CD14-positive monocyte (primary cell): ENCODE results near the gene DYNLT1. TPM values are rescaled to one million over a fixed set of nuclear protein-coding genes. Genes with fewer than 3 reads are reported as not detected.
A peak's percentile ranks its signal among the peaks of the same experiment; 100 is the strongest.

Source experiments
- DNase-seq, 3 donors: peaks; one replicate each; pipeline ENCODE4 v3.0.0-alpha.2; 2011 to 2022
- H2AFZ ChIP-seq: 2 replicates; pipeline ENCODE4 v1.6.0; 2012; ENCODE audit warnings: mild to moderate bottlenecking, low read depth, low read length, inconsistent platforms; ENCODE audit not compliant: insufficient read depth, poor library complexity, severe bottlenecking
- H3K27ac ChIP-seq, 2 donors: 1 replicate in 1 of 2; 2 replicates in 1 of 2; pipeline ENCODE4 v1.5.1; 2012 to 2013; ENCODE audit warnings: low read length in 2 of 2, control low read depth in 1 of 2, inconsistent platforms in 1 of 2, low read depth in 1 of 2, mild to moderate bottlenecking in 1 of 2
- H3K27me3 ChIP-seq, 2 donors: one replicate each; pipeline versions ENCODE4 v1.6.0 to v1.6.1; 2011 to 2013; ENCODE audit warnings: low read length in 2 of 2; ENCODE audit not compliant: control insufficient read depth in 2 of 2, insufficient read depth in 2 of 2
- H3K36me3 ChIP-seq, 2 donors: replicated peaks in 1 of 2; 1 replicate in 1 of 2; 2 replicates in 1 of 2; pipeline versions ENCODE4 v1.5.1 to v1.6.1; 2012 to 2013; ENCODE audit warnings: low read length in 2 of 2, control low read depth in 1 of 2, inconsistent platforms in 1 of 2, mild to moderate bottlenecking in 1 of 2; ENCODE audit not compliant: insufficient read depth in 2 of 2, control insufficient read depth in 1 of 2
- H3K4me1 ChIP-seq, 2 donors: 1 replicate in 1 of 2; 2 replicates in 1 of 2; pipeline versions ENCODE4 v1.5.1 to v1.6.1; 2012 to 2013; ENCODE audit warnings: low read length in 2 of 2, control low read depth in 1 of 2, inconsistent platforms in 1 of 2, mild to moderate bottlenecking in 1 of 2, moderate library complexity in 1 of 2; ENCODE audit not compliant: insufficient read depth in 2 of 2, control insufficient read depth in 1 of 2
- H3K4me2 ChIP-seq: replicated peaks from 2 replicates; pipeline ENCODE3; 2012; ENCODE audit warnings: low read length, moderate library complexity, mild to moderate bottlenecking; ENCODE audit not compliant: poor library complexity, severe bottlenecking; ENCODE audit errors: extremely low read depth
- H3K4me3 ChIP-seq, 3 experiments: fragments of 200-600 bp in 1 of 3; sonication (generic) in 1 of 3; replicated peaks in 1 of 3; 1 replicate in 2 of 3; 2 replicates in 1 of 3; pipeline ENCODE4 v1.5.1; 2011 to 2013; ENCODE audit warnings: low read length in 3 of 3, mild to moderate bottlenecking in 3 of 3, control low read depth in 2 of 3, low read depth in 2 of 3, inconsistent platforms in 1 of 3, moderate library complexity in 1 of 3
- H3K79me2 ChIP-seq: 2 replicates; pipeline ENCODE4 v1.6.0; 2012; ENCODE audit warnings: mild to moderate bottlenecking, control low read depth, inconsistent platforms, low read length, moderate library complexity; ENCODE audit not compliant: insufficient read depth
- H3K9ac ChIP-seq: 2 replicates; pipeline ENCODE4 v1.6.0; 2017; ENCODE audit warnings: low read length, mild to moderate bottlenecking; ENCODE audit not compliant: insufficient read depth, poor library complexity, severe bottlenecking
- H3K9me3 ChIP-seq, 2 donors: replicated peaks in 1 of 2; 1 replicate in 1 of 2; 2 replicates in 1 of 2; pipeline versions ENCODE4 v1.5.1 to v1.6.1; 2012 to 2013; ENCODE audit warnings: low read length in 2 of 2, control low read depth in 1 of 2; ENCODE audit not compliant: control insufficient read depth in 1 of 2, insufficient read depth in 1 of 2
- H4K20me1 ChIP-seq: 2 replicates; pipeline ENCODE4 v1.6.0; 2012; ENCODE audit warnings: mild to moderate bottlenecking, low read length, control low read depth, moderate library complexity; ENCODE audit not compliant: insufficient read depth
- H3K27ac Mint-ChIP-seq, 7 donors: one replicate each; pipeline ENCODE4 v1.8.0; 2020; ENCODE audit warnings: mild to moderate bottlenecking in 7 of 7, mixed read lengths in 7 of 7, moderate library complexity in 6 of 7, inconsistent platforms in 2 of 7
- H3K27me3 Mint-ChIP-seq, 3 donors: one replicate each; pipeline ENCODE4 v1.8.0; 2021 to 2022; ENCODE audit warnings: low read depth in 3 of 3, mild to moderate bottlenecking in 3 of 3, mixed read lengths in 3 of 3, moderate library complexity in 3 of 3, inconsistent platforms in 1 of 3
- H3K36me3 Mint-ChIP-seq, 2 donors: one replicate each; pipeline ENCODE4 v1.8.0; 2020; ENCODE audit warnings: mixed read lengths in 2 of 2, inconsistent platforms in 1 of 2, mild to moderate bottlenecking in 1 of 2
- H3K4me1 Mint-ChIP-seq: one replicate; pipeline ENCODE4 v1.8.0; 2020; ENCODE audit warnings: mild to moderate bottlenecking, mixed read lengths
- H3K4me3 Mint-ChIP-seq, 2 donors: one replicate each; pipeline ENCODE4 v1.8.0; 2020; ENCODE audit warnings: mild to moderate bottlenecking in 2 of 2, mixed read lengths in 2 of 2, moderate library complexity in 1 of 2
- H3K9me3 Mint-ChIP-seq, 7 donors: one replicate each; pipeline ENCODE4 v1.8.0; 2020 to 2022; ENCODE audit warnings: mixed read lengths in 7 of 7, mild to moderate bottlenecking in 6 of 7, moderate library complexity in 6 of 7, inconsistent platforms in 2 of 7
- CTCF ChIP-seq: fragments of 200-600 bp; IDR thresholded peaks from one replicate; pipeline ENCODE4 v1.8.0; 2022; ENCODE audit warnings: antibody characterized with exemption, mild to moderate bottlenecking
- WGBS: methylation state at CpG from one replicate; pipeline ENCODE4 v1.1.5; 2013; ENCODE audit warnings: missing lambda C conversion rate; ENCODE audit not compliant: insufficient coverage; 5-methylcytosine and 5-hydroxymethylcytosine counted together
- intact Hi-C, 2 donors: fragments of 100-400 bp; cut with micrococcal nuclease; formaldehyde crosslinking; loops; one replicate each; pipeline versions ENCODE4 v1.15.0 to v1.15.1; 2023
- polyA plus RNA-seq, 3 donors: library from polyadenylated mRNA; depleted of rRNA in 1 of 3; unstranded in 2 of 3; stranded (reverse) in 1 of 3; fragments of 300-500 nt in 2 of 3; fragments of >200 nt in 1 of 3; fragmentation: Illumina TruSeq in 2 of 3; gene quantifications; 1 replicate in 2 of 3; 2 replicates in 1 of 3; pipeline ENCODE4 v1.2.3, GENCODE V29; 2012 to 2021

DYNLT1 gene
- polyA plus RNA-seq, 3 donors: 248 to 287 (median 286) TPM

- no peaks in the 10 kb centered on the region for H3K9me3 ChIP-seq
- DNase-seq: peak; percentile 30 to 46 (median 45)
- peaks cover 8% of the 10 kb centered on the region for H4K20me1 ChIP-seq
- H3K27ac ChIP-seq: no peak overlapping the region
- no peaks in the 10 kb centered on the region for H3K4me1 ChIP-seq
- H3K4me3 Mint-ChIP-seq: no peak overlapping the region
- H3K36me3 ChIP-seq: peaks cover 59 to 91% of the 10 kb centered on the region in 2 donors
- intact Hi-C loops: loop anchor here in 1 of 2 donors (10.0 kb wide), 1 partner anchor 391 kb away; no protein-coding TSS in a partner anchor
- no peaks in the 10 kb centered on the region for H3K79me2 ChIP-seq
- TF ChIP-seq CTCF: peak; percentile 74
- H3K27ac Mint-ChIP-seq: peak overlapping the region in 1 of 7 donors; percentile 32
- peaks cover 62 to 95% of the 10 kb centered on the region in 2 donors for H3K36me3 Mint-ChIP-seq
- no peak overlapping the region for H2AFZ ChIP-seq
- peaks cover 0 to 1% (median 0%) of the 10 kb centered on the region in 3 donors for H3K27me3 Mint-ChIP-seq
- H3K9ac ChIP-seq: no peak overlapping the region
- H3K27me3 ChIP-seq: no peaks in the 10 kb centered on the region
- H3K4me2 ChIP-seq: no peak overlapping the region
- H3K4me1 Mint-ChIP-seq: no peaks in the 10 kb centered on the region
- peaks cover 0 to 2% (median 0%) of the 10 kb centered on the region in 7 donors for H3K9me3 Mint-ChIP-seq
- no peak overlapping the region for H3K4me3 ChIP-seq
- 56% methylated on average over 13 of the region's 13 CpGs for WGBS
Measured at GRCh38 chr6:158605266-158605878, 39.2 kb downstream of the DYNLT1 start.

- intact Hi-C loops: loop anchor here (5.0 to 10.0 kb wide), 2 partner anchors 382 to 389 kb away; no protein-coding TSS in a partner anchor
- peaks cover 56 to 90% of the 10 kb centered on the region in 2 donors for H3K36me3 ChIP-seq
- peaks cover 0 to 1% (median 0%) of the 10 kb centered on the region in 3 donors for H3K27me3 Mint-ChIP-seq
Measured at GRCh38 chr6:158604048-158604406, 40.5 kb downstream of the DYNLT1 start.

More at GRCh38 chr6:158604048-158604406, 40.5 kb downstream of the DYNLT1 start:
- Mint-ChIP-seq H3K4me1 (no peaks in the 10 kb centered on the region), H3K36me3 (peaks cover 57 to 95% of the 10 kb centered on the region in 2 donors), H3K9me3 (peaks cover 0 to 2% (median 0%) of the 10 kb centered on the region in 7 donors), H3K4me3 (no peak overlapping the region), H3K27ac (peak overlapping the region in 1 of 7 donors; percentile 3)
- H3K79me2 ChIP-seq: no peaks in the 10 kb centered on the region
- H3K4me2 ChIP-seq: no peak overlapping the region
- no peak overlapping the region for H3K27ac ChIP-seq
- H4K20me1 ChIP-seq: peaks cover 8% of the 10 kb centered on the region
- TF ChIP-seq CTCF: no peak
- H3K4me1 ChIP-seq: no peaks in the 10 kb centered on the region
- DNase-seq: no peak
- H3K27me3 ChIP-seq: no peaks in the 10 kb centered on the region
- H2AFZ ChIP-seq: no peak overlapping the region
- no peak overlapping the region for H3K4me3 ChIP-seq
- no peaks in the 10 kb centered on the region for H3K9me3 ChIP-seq
- WGBS: 90% methylated on average over 2 of the region's 6 CpGs
- no peak overlapping the region for H3K9ac ChIP-seq
